H1 (cell line): ENCODE measurements around the gene RNU5D-1. TPM values are rescaled to one million over a fixed set of nuclear protein-coding genes. Genes with fewer than 3 reads are reported as not detected.

Experiments used
- CTCF ChIA-PET: fragments of 300-600 bp; sonication (Branson Sonifier 250); formaldehyde crosslinking; loops from one replicate; lab custom pipeline; 2021; ENCODE audit not compliant: partially characterized antibody; lab: Charles Lee
- POLR2A ChIA-PET: fragments of 300-600 bp; sonication (Branson Sonifier 250); formaldehyde crosslinking; loops from one replicate; lab custom pipeline; 2021; ENCODE audit warnings: inconsistent platforms; ENCODE audit not compliant: partially characterized antibody; lab: Charles Lee
- DNase-seq, 2 experiments: peaks; one replicate each; pipeline versions ENCODE4 v3.0.0 to v3.0.0-alpha.2; 2010 to 2022; ENCODE audit warnings: low spot score in 2 of 2, low read depth in 1 of 2, mixed read lengths in 1 of 2
- FAIRE-seq: peaks from 2 replicates; lab custom pipeline; 2011; peaks lifted over from hg19 to GRCh38; lab: Jason Lieb, UNC
- H2AFZ ChIP-seq: 2 replicates; pipeline ENCODE4 v1.8.1; 2012; ENCODE audit warnings: low read length, inconsistent platforms
- H2AK5ac ChIP-seq: 2 replicates; pipeline ENCODE4 v1.6.1; 2013; ENCODE audit warnings: low read depth, low read length
- H2BK120ac ChIP-seq: replicated peaks from 2 replicates; pipeline ENCODE3; 2013; ENCODE audit warnings: low read depth, low read length, inconsistent platforms
- H2BK12ac ChIP-seq: 2 replicates; pipeline ENCODE4 v1.6.1; 2013; ENCODE audit warnings: low read depth, low read length
- H2BK15ac ChIP-seq: 2 replicates; pipeline ENCODE4 v1.6.1; 2013; ENCODE audit warnings: low read length
- H2BK20ac ChIP-seq: 2 replicates; pipeline ENCODE4 v1.6.1; 2013; ENCODE audit warnings: low read length
- H2BK5ac ChIP-seq: 2 replicates; pipeline ENCODE4 v1.6.1; 2013; ENCODE audit warnings: low read depth, low read length
- H3K14ac ChIP-seq: 2 replicates; pipeline ENCODE4 v1.6.1; 2013; ENCODE audit warnings: inconsistent platforms; ENCODE audit not compliant: insufficient read length
- H3K18ac ChIP-seq: 2 replicates; pipeline ENCODE4 v1.6.1; 2013; ENCODE audit warnings: low read length; ENCODE audit errors: extremely low read depth
- H3K23ac ChIP-seq: 2 replicates; pipeline ENCODE4 v1.6.1; 2013; ENCODE audit warnings: inconsistent platforms; ENCODE audit not compliant: insufficient read length
- H3K23me2 ChIP-seq: 2 replicates; pipeline ENCODE4 v1.6.1; 2013; ENCODE audit warnings: low read depth, low read length
- H3K27ac ChIP-seq: 2 replicates; pipeline ENCODE4 v1.6.1; 2011; ENCODE audit warnings: low read depth, low read length, inconsistent platforms
- H3K27me3 ChIP-seq, 4 experiments: replicated peaks in 1 of 4; 1 replicate in 1 of 4; 2 replicates in 3 of 4; pipeline versions ENCODE4 v1.6.1 to v1.8.1; 2011 to 2013; ENCODE audit warnings: low read length in 3 of 4, mild to moderate bottlenecking in 3 of 4, inconsistent platforms in 2 of 4, mixed read lengths in 2 of 4, moderate library complexity in 1 of 4; ENCODE audit not compliant: control insufficient read depth in 3 of 4, insufficient read depth in 3 of 4; ENCODE audit errors: extremely low read depth in 1 of 4
- H3K36me3 ChIP-seq, 4 experiments: 2 replicates each; pipeline versions ENCODE4 v1.6.1 to v1.8.1; 2011 to 2013; ENCODE audit warnings: mild to moderate bottlenecking in 4 of 4, low read length in 3 of 4, moderate library complexity in 2 of 4, control low read depth in 1 of 4, inconsistent platforms in 1 of 4; ENCODE audit not compliant: insufficient read depth in 4 of 4, control insufficient read depth in 2 of 4
- H3K4ac ChIP-seq: replicated peaks from 2 replicates; pipeline ENCODE3; 2013; ENCODE audit warnings: low read length, low read depth, mixed read lengths, inconsistent platforms; ENCODE audit not compliant: insufficient read length
- H3K4me1 ChIP-seq, 4 experiments: replicated peaks in 1 of 4; 1 replicate in 1 of 4; 2 replicates in 3 of 4; pipeline versions ENCODE4 v1.6.1 to v1.8.1; 2011 to 2013; ENCODE audit warnings: low read length in 3 of 4, inconsistent platforms in 2 of 4, mixed read lengths in 1 of 4; ENCODE audit not compliant: insufficient read depth in 4 of 4, control insufficient read depth in 3 of 4
- H3K4me2 ChIP-seq, 2 experiments: 2 replicates each; pipeline versions ENCODE4 v1.6.1 to v1.8.1; 2011 to 2013; ENCODE audit warnings: low read depth in 2 of 2, low read length in 2 of 2, control low read depth in 1 of 2, inconsistent platforms in 1 of 2, mild to moderate bottlenecking in 1 of 2; ENCODE audit not compliant: insufficient read depth in 1 of 2
- H3K4me3 ChIP-seq, 4 experiments: fragments of 200-600, 300-600 bp in 1 of 4; sonication (generic), shearing (Covaris generic), sonication (Bioruptor Twin) in 1 of 4; 2 replicates each; pipeline versions ENCODE4 v1.5.1 to v1.8.1; 2011 to 2016; ENCODE audit warnings: low read length in 4 of 4, low read depth in 3 of 4, control low read depth in 2 of 4, inconsistent platforms in 2 of 4, mild to moderate bottlenecking in 2 of 4, mixed read lengths in 1 of 4, moderate library complexity in 1 of 4; ENCODE audit not compliant: insufficient read depth in 2 of 4; ENCODE audit errors: extremely low read depth in 1 of 4
- H3K56ac ChIP-seq: replicated peaks from 2 replicates; pipeline ENCODE3; 2013; ENCODE audit warnings: low read depth, mild to moderate bottlenecking, mixed read lengths, low read length, inconsistent platforms; ENCODE audit not compliant: insufficient read length
- H3K79me1 ChIP-seq: 2 replicates; pipeline ENCODE4 v1.6.1; 2013; ENCODE audit warnings: low read depth, low read length, control low read depth
- H3K79me2 ChIP-seq, 2 experiments: 2 replicates each; pipeline versions ENCODE4 v1.6.1 to v1.8.1; 2012 to 2013; ENCODE audit warnings: low read length in 2 of 2, mild to moderate bottlenecking in 2 of 2, inconsistent platforms in 1 of 2; ENCODE audit not compliant: insufficient read depth in 2 of 2, control insufficient read depth in 1 of 2
- H3K9ac ChIP-seq, 4 experiments: replicated peaks in 1 of 4; 1 replicate in 1 of 4; 2 replicates in 3 of 4; pipeline versions ENCODE4 v1.6.1 to v1.8.1; 2011 to 2013; ENCODE audit warnings: low read depth in 3 of 4, low read length in 3 of 4, control low read depth in 2 of 4, mild to moderate bottlenecking in 2 of 4, moderate library complexity in 2 of 4, inconsistent platforms in 1 of 4; ENCODE audit errors: extremely low read depth in 1 of 4
- H3K9me3 ChIP-seq, 2 experiments: 2 replicates each; pipeline versions ENCODE4 v1.6.1 to v1.8.1; 2012 to 2013; ENCODE audit warnings: mild to moderate bottlenecking in 2 of 2, moderate library complexity in 2 of 2, control low read depth in 1 of 2, inconsistent platforms in 1 of 2, low read depth in 1 of 2, low read length in 1 of 2, mixed read lengths in 1 of 2; ENCODE audit not compliant: insufficient read depth in 2 of 2
- H4K20me1 ChIP-seq, 2 experiments: replicated peaks in 1 of 2; 2 replicates each; pipeline versions ENCODE3 to v1.8.1; 2011 to 2013; ENCODE audit warnings: inconsistent platforms in 2 of 2, low read length in 2 of 2, mild to moderate bottlenecking in 1 of 2; ENCODE audit not compliant: insufficient read depth in 2 of 2, control insufficient read depth in 1 of 2
- H4K5ac ChIP-seq: 2 replicates; pipeline ENCODE4 v1.6.1; 2013; ENCODE audit warnings: low read length, low read depth, mixed read lengths, inconsistent platforms; ENCODE audit not compliant: insufficient read length
- H4K8ac ChIP-seq: 2 replicates; pipeline ENCODE4 v1.8.0; 2013; ENCODE audit warnings: mild to moderate bottlenecking, moderate library complexity, low read length, inconsistent platforms; ENCODE audit not compliant: insufficient read depth; ENCODE audit errors: extremely low read depth
- H4K91ac ChIP-seq: replicated peaks from 2 replicates; pipeline ENCODE3; 2013; ENCODE audit warnings: low read length, mixed read lengths, inconsistent platforms; ENCODE audit not compliant: insufficient read length
- ASH2L ChIP-seq: fragments of 200-600, 300-600 bp; sonication (generic); IDR thresholded peaks from one replicate; pipeline ENCODE4 v1.7.1; 2017; ENCODE audit warnings: low read length
- CBX5 ChIP-seq: fragments of 300-800, 300-1000 bp; sonication (generic); IDR thresholded peaks from 2 replicates; pipeline ENCODE4 v1.7.1; 2016; ENCODE audit warnings: antibody characterized with exemption, low read length, low read depth
- CEBPB ChIP-seq: IDR thresholded peaks from 2 replicates; pipeline ENCODE4 v1.6.1; 2012; ENCODE audit warnings: low read depth, low read length
- CTBP2 ChIP-seq: IDR thresholded peaks from 2 replicates; pipeline ENCODE4 v1.7.0; 2011; ENCODE audit warnings: borderline replicate concordance, mild to moderate bottlenecking, moderate library complexity, mixed read lengths, low read length; ENCODE audit not compliant: insufficient read depth, insufficient read length
- GTF2F1 ChIP-seq: IDR thresholded peaks from 2 replicates; pipeline ENCODE4 v1.6.1; 2012; ENCODE audit warnings: low read depth, low read length, improper control_type of control experiment, borderline replicate concordance
- JUN ChIP-seq: IDR thresholded peaks from 2 replicates; pipeline ENCODE4 v1.6.1; 2011; ENCODE audit warnings: low read depth, mild to moderate bottlenecking, improper control_type of control experiment, low read length
- JUND ChIP-seq: IDR thresholded peaks from 2 replicates; pipeline ENCODE4 v1.6.1; 2011; ENCODE audit warnings: mild to moderate bottlenecking, improper control_type of control experiment, low read length
- POLR2A ChIP-seq, 2 experiments: IDR thresholded peaks; 1 replicate in 1 of 2; 2 replicates in 1 of 2; pipeline ENCODE4 v1.6.1; 2011; ENCODE audit warnings: low read depth in 2 of 2, low read length in 2 of 2, mild to moderate bottlenecking in 2 of 2; ENCODE audit errors: control extremely low read depth in 1 of 2
- POLR2AphosphoS5 ChIP-seq: IDR thresholded peaks from 2 replicates; pipeline ENCODE4 v1.6.1; 2011; ENCODE audit warnings: low read depth, low read length
- RBBP5 ChIP-seq: IDR thresholded peaks from 2 replicates; pipeline ENCODE4 v1.7.1; 2012; ENCODE audit warnings: low read depth, mild to moderate bottlenecking, inconsistent platforms, low read length, moderate library complexity, borderline replicate concordance
- SAP30 ChIP-seq: fragments of 300-600 bp; sonication (generic); IDR thresholded peaks from 2 replicates; pipeline ENCODE4 v1.7.1; 2012; ENCODE audit warnings: low read length, moderate library complexity, mild to moderate bottlenecking, inconsistent platforms; ENCODE audit not compliant: insufficient read depth, insufficient replicate concordance
- TCF12 ChIP-seq: IDR thresholded peaks from 2 replicates; pipeline ENCODE4 v1.6.1; 2011; ENCODE audit warnings: low read depth, mild to moderate bottlenecking, low read length
- TEAD4 ChIP-seq: IDR thresholded peaks from 2 replicates; pipeline ENCODE4 v1.6.1; 2012; ENCODE audit warnings: low read depth, low read length, inconsistent platforms, mixed read lengths
- YY1 ChIP-seq: IDR thresholded peaks from 2 replicates; pipeline ENCODE4 v1.6.1; 2011; ENCODE audit warnings: low read depth, mild to moderate bottlenecking, low read length
- WGBS, 2 experiments: shearing (Covaris generic) in 1 of 2; methylation state at CpG; one replicate each; pipeline versions ENCODE4 v1.1.6 to v1.1.7; 2013 to 2015; ENCODE audit warnings: low lambda C conversion rate in 2 of 2, mixed read lengths in 2 of 2, inconsistent platforms in 1 of 2, low coverage in 1 of 2, missing lambda C conversion rate in 1 of 2; ENCODE audit not compliant: insufficient replicate concordance in 2 of 2, insufficient coverage in 1 of 2, insufficient read length in 1 of 2; ENCODE audit errors: extremely low coverage in 1 of 2, missing lambda C conversion rate in 1 of 2; 5-methylcytosine and 5-hydroxymethylcytosine counted together
- polyA plus RNA-seq, 7 experiments: library from polyadenylated mRNA; depleted of rRNA in 3 of 7; stranded (reverse) in 5 of 7; unstranded in 2 of 7; fragments of >200 nt in 5 of 7; fragments of 200-250 nt in 2 of 7; gene quantifications; 1 replicate in 5 of 7; 2 replicates in 1 of 7; 4 replicates in 1 of 7; pipeline versions ENCODE4 v1.2.1 to v1.2.3, GENCODE V29; 2011 to 2013; ENCODE audit warnings: missing spikeins in 2 of 7, mixed read lengths in 2 of 7
- total RNA-seq: library from RNA; stranded (reverse); fragmentation: NEBNext Ultra II Directional; extraction: Animal tissue kit (Norgen Biotek cat#: 25700); gene quantifications from 2 replicates; pipeline ENCODE4 v1.2.1, GENCODE V29; 2021

Gene RNU5D-1
- total and polyA plus RNA-seq, 2 of the 8 experiments (the other 6 are each of a cell fraction or from before 2014, with no cell fraction given) = under 0.01 TPM; not detected in 1

DNA sequence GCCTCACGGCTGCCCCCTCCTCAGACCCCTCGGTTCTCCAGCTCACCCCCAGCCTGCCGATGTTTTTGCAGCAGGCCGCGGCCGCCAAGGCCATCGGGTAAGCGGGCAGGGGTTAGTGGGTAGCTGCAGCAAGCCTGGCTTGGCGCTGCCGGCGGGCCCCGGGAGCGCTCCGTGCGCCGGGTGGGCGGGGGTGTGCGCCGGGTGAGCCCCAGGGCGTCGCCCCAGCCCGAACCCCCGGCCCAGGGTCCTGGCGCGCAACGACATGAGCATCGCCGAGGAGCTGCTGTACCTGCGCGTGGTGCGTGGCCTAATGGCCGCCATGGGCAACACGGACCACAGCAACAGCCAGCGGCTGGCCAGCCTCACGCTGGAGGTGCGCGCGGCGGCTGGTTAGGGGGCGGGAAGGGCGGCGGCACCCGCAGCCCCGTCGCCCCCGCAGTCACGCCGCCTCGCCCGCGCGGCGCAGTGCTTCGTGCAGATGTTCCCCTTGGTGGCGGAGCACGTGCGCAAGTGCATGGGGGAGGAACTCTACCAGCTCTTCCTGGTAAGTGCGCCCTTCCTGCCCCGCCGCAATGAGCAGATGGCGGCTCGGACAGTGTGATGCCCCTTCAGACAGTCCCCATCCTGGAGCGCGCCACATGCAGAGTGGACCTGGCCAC, 6.5 kb downstream of the RNU5D-1 start:
- FAIRE-seq = no peak
- TF ChIP-seq JUND (no peak), JUN (no peak), POLR2AphosphoS5 (no peak), RBBP5 (no peak), TCF12 (no peak), CEBPB (no peak), CTBP2 (no peak), YY1 (no peak), ASH2L (no peak), TEAD4 (no peak), GTF2F1 (no peak), CBX5 (no peak), SAP30 (no peak), POLR2A (IDR thresholded peaks at IDR 0.05; ENCODE audit: control extremely low read depth in 1 of 2, low read depth in 2 of 2, low read length in 2 of 2) (no peak)

More for the DNA sequence above, 6.5 kb downstream of the RNU5D-1 start:
- Histone ChIP-seq H3K56ac (no peak overlapping the region), H3K4me3 (no peak overlapping the region), H2BK5ac (no peak overlapping the region; the same call in 1 of the 2 replicates), H3K9me3 (no peaks in the 10 kb centered on the region), H2BK20ac (no peak overlapping the region), H2BK120ac (no peak overlapping the region), H3K79me1 (no peaks in the 10 kb centered on the region), H3K18ac (no peak overlapping the region), H3K23ac (no peak overlapping the region), H3K36me3 (no peaks in the 10 kb centered on the region), H3K23me2 (no peaks in the 10 kb centered on the region), H2AFZ (peak overlapping the region; percentile 6; the same call in 1 of the 2 replicates), H3K4me2 (no peak overlapping the region), H3K4me1 (peaks cover 0 to 1% (median 0%) of the 10 kb centered on the region in 4 experiments; a peak in 3 of 7 replicates), H2BK15ac (peak overlapping the region; percentile 72; the same call in 1 of the 2 replicates), H4K91ac (peak overlapping the region; percentile 44), H3K79me2 (no peaks in the 10 kb centered on the region), H2AK5ac (no peak overlapping the region), H4K8ac (peak overlapping the region; percentile 14; the same call in 1 of the 2 replicates), H3K27me3 (no peaks in the 10 kb centered on the region), H3K27ac (no peak overlapping the region), H3K4ac (no peak overlapping the region), H4K5ac (no peak overlapping the region), H3K14ac (no peak overlapping the region), H4K20me1 (no peaks in the 10 kb centered on the region), H2BK12ac (no peak overlapping the region), H3K9ac (no peak overlapping the region; a peak in 2 of 7 replicates)
- CTCF ChIA-PET = interaction anchor here (1.0 to 1.4 kb wide), 4 partner anchors 10 to 115 kb away, joined by 3 to 4 read pairs (median 3); no protein-coding TSS in a partner anchor
- DNase-seq = no peak
- WGBS, 2 experiments = 94% methylated on average over 14 of the region's 64 CpGs; no CpG with 5 or more reads in 1 of the 2 experiments
- POLR2A ChIA-PET = interaction anchor here (0.5 to 22.5 kb wide), 6 partner anchors 8 to 96 kb away, joined by 3 to 428 read pairs (median 64); partner anchors contain the start of genes BEST4, RNU5D-1 and RPS8
